ENCODE measurements around the gene SMTN. TPM values are rescaled to one million over a fixed set of nuclear protein-coding genes. Genes with fewer than 3 reads are reported as not detected.

The SMTN gene
- total RNA-seq, 1 donor: 94.1 TPM

GRCh38 chr22:31134688-31135087 lies 53.6 kb downstream of the SMTN start:
- TF ChIP-seq CTCF (IDR thresholded peaks at IDR 0.05; ENCODE audit: insufficient read depth, low read depth, low read length): no peak
- DNase-seq (ENCODE audit: low read depth): no peak
- no peak overlapping the region for H3K4me3 ChIP-seq (ENCODE audit: low read depth, low read length)

DNA sequence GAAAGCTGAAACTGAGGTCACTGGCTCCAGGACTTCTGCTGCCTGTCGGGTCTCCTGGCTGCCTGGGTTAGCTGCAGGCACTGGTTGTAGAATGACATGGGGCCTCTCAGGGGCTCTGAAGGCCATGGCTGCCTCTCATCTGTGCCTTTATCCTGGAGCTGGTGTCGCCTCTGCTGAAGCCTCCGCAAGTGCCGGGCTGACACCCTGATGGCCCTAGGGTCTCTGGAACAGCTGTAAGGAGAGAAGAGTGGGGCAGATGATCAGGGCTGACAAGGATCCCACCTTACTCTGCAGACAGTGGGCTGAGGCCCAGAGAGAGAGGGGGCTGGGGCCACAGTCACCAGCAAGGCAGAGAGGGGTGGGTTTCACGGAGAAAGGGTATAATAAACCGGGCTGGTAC lies 54.6 kb downstream of the SMTN start:
- H3K4me3 ChIP-seq (ENCODE audit: low read depth, low read length): no peak overlapping the region
- no peak for TF ChIP-seq CTCF (IDR thresholded peaks at IDR 0.05; ENCODE audit: insufficient read depth, low read depth, low read length)
- DNase-seq (ENCODE audit: low read depth): no peak

GRCh38 chr22:31136155-31136554 lies 55.0 kb downstream of the SMTN start:
- TF ChIP-seq CTCF (IDR thresholded peaks at IDR 0.05; ENCODE audit: insufficient read depth, low read depth, low read length): no peak
- no peak for DNase-seq (ENCODE audit: low read depth)
- no peak overlapping the region for H3K4me3 ChIP-seq (ENCODE audit: low read depth, low read length)

DNA sequence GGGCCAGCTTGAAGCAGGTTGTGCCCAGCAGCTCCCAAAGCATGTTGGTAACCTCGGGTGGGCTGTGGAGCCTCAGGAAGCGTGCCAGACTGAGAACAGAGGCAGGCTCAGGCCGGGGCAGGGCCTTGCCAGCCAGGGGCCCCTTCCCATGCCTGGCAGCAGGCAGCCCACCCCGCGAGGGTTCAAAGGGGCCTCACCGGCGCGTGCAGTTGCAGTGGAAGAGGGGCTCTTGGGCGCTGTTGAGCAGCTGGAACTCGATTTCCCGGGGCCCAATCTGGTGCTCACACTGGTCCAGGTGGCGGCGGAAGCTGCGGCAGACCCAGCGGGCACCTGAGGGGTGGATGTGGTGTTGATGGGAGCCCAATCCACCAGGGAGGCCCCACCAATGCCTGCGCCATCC lies 55.6 kb downstream of the SMTN start:
- DNase-seq (ENCODE audit: low read depth): no peak
- TF ChIP-seq CTCF (IDR thresholded peaks at IDR 0.05; ENCODE audit: insufficient read depth, low read depth, low read length): no peak
- no peak overlapping the region for H3K4me3 ChIP-seq (ENCODE audit: low read depth, low read length)

DNA sequence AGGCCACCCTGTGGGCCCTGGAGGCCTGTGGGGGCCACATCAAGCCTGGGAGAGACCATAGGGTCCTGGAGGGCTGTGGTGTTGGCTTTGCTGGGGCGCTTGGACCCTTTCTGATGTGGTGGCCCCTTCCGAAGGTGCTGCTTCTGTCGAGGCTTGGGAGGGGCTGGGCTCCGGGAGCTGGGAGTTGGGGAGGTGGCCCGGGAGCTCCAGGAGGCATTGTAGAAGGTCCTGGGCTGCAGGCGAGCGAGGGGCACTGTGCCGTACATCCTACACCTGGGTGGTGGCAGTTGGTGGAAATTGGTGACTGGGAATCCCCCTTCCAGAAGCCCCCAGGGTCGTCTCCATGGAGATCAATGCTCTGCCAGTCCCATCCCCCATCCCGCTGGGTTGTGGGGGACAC lies 56.6 kb downstream of the SMTN start:
- TF ChIP-seq CTCF (IDR thresholded peaks at IDR 0.05; ENCODE audit: insufficient read depth, low read depth, low read length): no peak
- H3K4me3 ChIP-seq (ENCODE audit: low read depth, low read length): no peak overlapping the region
- DNase-seq (ENCODE audit: low read depth): no peak

GRCh38 chr22:31138126-31138525 lies 57.0 kb downstream of the SMTN start:
- no peak for TF ChIP-seq CTCF (IDR thresholded peaks at IDR 0.05; ENCODE audit: insufficient read depth, low read depth, low read length)
- no peak for DNase-seq (ENCODE audit: low read depth)
- H3K4me3 ChIP-seq (ENCODE audit: low read depth, low read length): no peak overlapping the region

DNA sequence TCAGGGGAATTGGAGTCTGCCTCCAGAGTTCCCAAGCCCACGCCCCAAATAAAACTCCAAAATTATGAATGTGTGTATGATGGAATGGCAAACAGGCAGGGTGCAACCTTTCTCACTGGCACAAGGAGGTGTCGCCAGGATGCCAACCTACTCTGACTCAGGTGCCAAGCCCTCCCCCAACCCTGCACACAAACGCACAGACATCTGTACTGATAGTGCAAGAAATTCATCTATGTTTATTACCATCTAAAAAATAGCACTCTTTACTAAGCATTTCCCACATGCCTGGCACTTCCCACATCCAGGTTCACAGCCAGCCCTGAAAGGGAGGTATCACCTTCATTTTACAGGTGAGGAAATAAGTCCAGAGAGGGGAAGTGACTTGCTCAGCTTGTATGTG lies 57.9 kb downstream of the SMTN start:
- DNase-seq (ENCODE audit: low read depth): no peak
- no peak overlapping the region for H3K4me3 ChIP-seq (ENCODE audit: low read depth, low read length)
- TF ChIP-seq CTCF (IDR thresholded peaks at IDR 0.05; ENCODE audit: insufficient read depth, low read depth, low read length): no peak
